H1 (cell line): ENCODE data around the gene WDR1.

Source experiments
- CREB1 ChIP-seq: IDR thresholded peaks from 2 replicates; pipeline ENCODE4 v1.6.1; 2012; ENCODE audit warnings: inconsistent platforms
- HDAC6 ChIP-seq: IDR thresholded peaks from one replicate; pipeline ENCODE4 v1.7.1; 2012; ENCODE audit warnings: low read depth, mild to moderate bottlenecking, inconsistent platforms, low read length, moderate library complexity
- POLR2A ChIP-seq, 2 experiments: IDR thresholded peaks; 1 replicate in 1 of 2; 2 replicates in 1 of 2; pipeline ENCODE4 v1.6.1; 2011; ENCODE audit warnings: low read depth in 2 of 2, low read length in 2 of 2, mild to moderate bottlenecking in 2 of 2; ENCODE audit errors: control extremely low read depth in 1 of 2
- RFX5 ChIP-seq: IDR thresholded peaks from 2 replicates; pipeline ENCODE4 v1.6.1; 2011; ENCODE audit warnings: low read depth, low read length, improper control_type of control experiment, borderline replicate concordance
- RNF2 ChIP-seq: fragments of 200-900, 300-1000 bp; sonication (generic); IDR thresholded peaks from 2 replicates; pipeline ENCODE4 v1.7.1; 2016; ENCODE audit warnings: borderline replicate concordance, low read depth, mild to moderate bottlenecking, antibody characterized with exemption, low read length; ENCODE audit not compliant: poor library complexity, severe bottlenecking; ENCODE audit errors: missing control alignments
- ZNF274 ChIP-seq: IDR thresholded peaks from 2 replicates; pipeline ENCODE4 v1.7.0; 2012; ENCODE audit warnings: low read length, borderline replicate concordance; ENCODE audit errors: extremely low read depth
- TF ChIP-seq, protein P1 (sequence below), 3 experiments: IDR thresholded peaks; 1 replicate in 2 of 3; 2 replicates in 1 of 3; pipeline versions ENCODE4 v1.5.1 to v1.6.1; 2011; ENCODE audit warnings: low read length in 3 of 3, mild to moderate bottlenecking in 3 of 3, inconsistent platforms in 2 of 3, low read depth in 1 of 3, moderate library complexity in 1 of 3; ENCODE audit not compliant: insufficient read depth in 1 of 3; ENCODE audit errors: control extremely low read depth in 1 of 3

DNA sequence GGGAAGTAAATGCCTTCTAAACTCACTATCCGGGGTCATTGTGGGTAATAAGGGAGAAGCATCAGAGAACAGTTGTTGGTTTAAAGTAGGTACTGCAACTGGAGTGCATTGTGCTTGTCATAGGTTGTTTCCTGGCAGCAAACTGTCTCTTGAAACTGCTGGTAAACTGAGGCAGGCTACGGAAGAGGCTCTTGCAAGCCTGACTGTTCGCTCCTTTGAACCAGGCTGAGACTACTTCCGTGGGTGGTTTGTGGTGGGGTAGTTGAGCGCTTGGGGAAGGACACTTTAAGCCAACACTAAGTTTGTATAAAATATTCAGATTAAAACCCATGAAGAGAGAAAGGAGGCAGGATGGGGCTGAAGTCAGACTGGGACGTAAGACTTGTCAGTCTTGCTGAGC, 45.2 kb upstream of the WDR1 start:
- TF ChIP-seq RNF2 (no peak), POLR2A (IDR thresholded peaks at IDR 0.05; ENCODE audit: control extremely low read depth in 1 of 2, low read depth in 2 of 2, low read length in 2 of 2) (no peak), ZNF274 (no peak), CREB1 (no peak), RFX5 (no peak), HDAC6 (no peak)
- TF ChIP-seq, protein P1, sequence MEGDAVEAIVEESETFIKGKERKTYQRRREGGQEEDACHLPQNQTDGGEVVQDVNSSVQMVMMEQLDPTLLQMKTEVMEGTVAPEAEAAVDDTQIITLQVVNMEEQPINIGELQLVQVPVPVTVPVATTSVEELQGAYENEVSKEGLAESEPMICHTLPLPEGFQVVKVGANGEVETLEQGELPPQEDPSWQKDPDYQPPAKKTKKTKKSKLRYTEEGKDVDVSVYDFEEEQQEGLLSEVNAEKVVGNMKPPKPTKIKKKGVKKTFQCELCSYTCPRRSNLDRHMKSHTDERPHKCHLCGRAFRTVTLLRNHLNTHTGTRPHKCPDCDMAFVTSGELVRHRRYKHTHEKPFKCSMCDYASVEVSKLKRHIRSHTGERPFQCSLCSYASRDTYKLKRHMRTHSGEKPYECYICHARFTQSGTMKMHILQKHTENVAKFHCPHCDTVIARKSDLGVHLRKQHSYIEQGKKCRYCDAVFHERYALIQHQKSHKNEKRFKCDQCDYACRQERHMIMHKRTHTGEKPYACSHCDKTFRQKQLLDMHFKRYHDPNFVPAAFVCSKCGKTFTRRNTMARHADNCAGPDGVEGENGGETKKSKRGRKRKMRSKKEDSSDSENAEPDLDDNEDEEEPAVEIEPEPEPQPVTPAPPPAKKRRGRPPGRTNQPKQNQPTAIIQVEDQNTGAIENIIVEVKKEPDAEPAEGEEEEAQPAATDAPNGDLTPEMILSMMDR (IDR thresholded peaks at IDR 0.05; ENCODE audit: control extremely low read depth in 1 of 3, insufficient read depth in 1 of 3, low read depth in 1 of 3, low read length in 3 of 3): no peak
